GM19438 (cell line): ENCODE data around the gene ENPP5.
A peak's percentile ranks its signal among the peaks of the same experiment; 100 is the strongest.

Source experiments
- ATAC-seq: cut with Tn5 transposase; IDR thresholded peaks from one replicate; pipeline ENCODE4 v1.9.1; 2021; ENCODE audit warnings: low read depth; ENCODE audit not compliant: unreplicated experiment

The ENPP5 gene, protein sequence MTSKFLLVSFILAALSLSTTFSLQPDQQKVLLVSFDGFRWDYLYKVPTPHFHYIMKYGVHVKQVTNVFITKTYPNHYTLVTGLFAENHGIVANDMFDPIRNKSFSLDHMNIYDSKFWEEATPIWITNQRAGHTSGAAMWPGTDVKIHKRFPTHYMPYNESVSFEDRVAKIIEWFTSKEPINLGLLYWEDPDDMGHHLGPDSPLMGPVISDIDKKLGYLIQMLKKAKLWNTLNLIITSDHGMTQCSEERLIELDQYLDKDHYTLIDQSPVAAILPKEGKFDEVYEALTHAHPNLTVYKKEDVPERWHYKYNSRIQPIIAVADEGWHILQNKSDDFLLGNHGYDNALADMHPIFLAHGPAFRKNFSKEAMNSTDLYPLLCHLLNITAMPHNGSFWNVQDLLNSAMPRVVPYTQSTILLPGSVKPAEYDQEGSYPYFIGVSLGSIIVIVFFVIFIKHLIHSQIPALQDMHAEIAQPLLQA

DNA sequence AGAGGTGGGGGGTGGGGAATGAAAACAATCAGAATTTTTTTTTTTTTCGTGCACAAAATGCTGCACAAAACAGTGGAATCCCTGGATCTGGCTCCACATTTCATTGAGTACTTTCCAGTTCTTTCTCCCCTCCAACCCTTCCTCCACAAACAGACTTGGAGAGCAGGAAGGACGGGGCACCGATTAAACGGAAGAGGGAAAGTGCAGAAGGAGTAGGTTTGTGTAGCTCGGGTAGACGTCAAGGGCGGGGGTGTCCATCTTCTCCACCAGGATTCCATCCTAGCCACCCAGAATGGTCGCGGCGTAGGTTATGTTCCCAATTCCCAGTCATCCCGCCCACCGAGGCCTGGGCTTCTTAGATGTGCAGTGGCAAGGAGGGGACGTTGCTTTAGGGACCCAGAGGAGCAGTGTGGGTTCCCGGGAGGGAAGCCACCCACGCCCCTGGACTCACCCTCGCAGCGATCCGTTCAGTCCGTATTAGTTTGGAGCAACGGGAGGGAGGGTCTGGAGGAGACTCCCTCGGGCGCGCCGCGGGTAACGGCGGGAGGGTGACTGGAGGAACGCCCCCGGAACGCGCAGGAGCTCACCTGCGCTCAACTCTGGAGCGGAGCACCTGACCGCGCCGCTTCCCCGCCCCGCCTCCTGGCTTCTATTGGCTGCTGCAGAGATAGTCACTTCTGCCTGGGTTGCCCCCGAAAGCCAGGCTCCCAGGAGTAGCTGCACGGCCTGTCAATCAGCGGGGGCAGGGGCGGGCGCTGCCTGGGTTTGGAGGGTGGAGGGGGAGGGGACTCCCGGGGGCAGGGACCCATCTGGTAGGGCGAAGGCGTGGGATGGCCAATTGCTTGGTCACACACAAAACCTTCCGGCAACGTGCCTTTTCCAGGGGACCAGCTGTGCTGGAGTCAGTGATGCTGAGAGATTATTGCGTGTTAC lies at the start of gene ENPP5:
Gene ENPP5, minus strand, starts transcription at position 624 of the 933 bp plus-strand sequence. CDS start 2,718 bp downstream, outside the sequence.
- ATAC-seq: peak; percentile 91

DNA sequence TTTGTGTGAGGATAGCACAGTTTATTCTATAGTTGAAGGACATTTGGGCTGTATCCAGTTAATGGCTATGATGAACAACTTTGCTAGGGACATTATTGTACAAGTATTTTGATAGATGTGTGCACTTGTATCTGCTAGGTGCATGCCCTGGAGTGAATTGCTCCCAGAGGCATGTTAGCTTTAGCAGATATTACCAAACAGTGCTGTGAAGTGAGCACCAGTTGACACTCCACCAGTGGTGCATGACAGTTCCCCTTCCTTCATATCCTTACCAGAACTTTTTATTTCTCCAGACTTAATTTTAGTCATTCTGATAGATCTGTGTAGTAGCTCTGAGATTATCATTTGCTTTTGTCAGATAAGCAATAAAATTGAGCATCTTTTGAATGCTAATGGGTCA lies 48.9 kb upstream of the ENPP5 start:
- ATAC-seq: no peak

DNA sequence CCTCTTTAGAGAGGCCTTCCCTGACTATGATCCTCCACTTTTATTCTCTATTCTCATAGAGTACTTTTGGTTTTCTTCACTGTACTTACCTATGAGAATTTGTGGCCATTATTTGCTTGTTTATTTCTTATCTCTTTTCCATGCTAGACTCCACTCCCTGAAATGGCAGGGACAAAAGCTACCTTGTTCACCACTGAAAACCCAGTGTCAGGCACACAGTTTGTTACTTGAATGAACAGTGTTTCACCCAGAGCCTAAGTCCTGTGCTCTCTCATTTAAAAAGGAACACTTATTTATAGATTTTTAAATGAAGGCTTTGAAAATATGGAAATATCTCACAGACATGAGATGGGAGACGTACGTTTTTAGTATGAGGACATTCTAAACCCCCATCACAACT lies 47.7 kb upstream of the ENPP5 start:
- ATAC-seq: no peak

DNA sequence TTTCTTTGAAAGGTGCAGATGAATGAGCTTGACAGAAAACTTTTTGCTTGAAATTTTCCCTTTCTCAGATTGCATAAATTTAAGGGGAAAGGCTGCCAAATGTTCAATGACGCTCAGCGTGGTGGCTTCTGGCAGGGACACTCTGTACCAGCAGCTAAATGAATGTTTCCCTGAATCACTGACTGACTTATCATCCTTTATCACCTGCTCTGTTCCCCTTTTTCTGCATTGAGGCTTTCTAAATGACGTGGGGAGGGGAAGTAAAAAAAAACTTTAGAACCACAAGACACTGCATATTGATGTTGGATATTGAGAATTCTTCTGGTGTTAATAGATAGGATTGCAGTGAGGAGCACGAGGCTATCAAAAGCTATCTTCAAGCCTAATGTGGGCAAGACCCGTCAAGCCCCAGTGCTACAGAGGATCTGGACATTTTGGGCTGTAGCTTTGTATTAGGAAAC lies 46.9 kb upstream of the ENPP5 start:
- ATAC-seq: no peak

DNA sequence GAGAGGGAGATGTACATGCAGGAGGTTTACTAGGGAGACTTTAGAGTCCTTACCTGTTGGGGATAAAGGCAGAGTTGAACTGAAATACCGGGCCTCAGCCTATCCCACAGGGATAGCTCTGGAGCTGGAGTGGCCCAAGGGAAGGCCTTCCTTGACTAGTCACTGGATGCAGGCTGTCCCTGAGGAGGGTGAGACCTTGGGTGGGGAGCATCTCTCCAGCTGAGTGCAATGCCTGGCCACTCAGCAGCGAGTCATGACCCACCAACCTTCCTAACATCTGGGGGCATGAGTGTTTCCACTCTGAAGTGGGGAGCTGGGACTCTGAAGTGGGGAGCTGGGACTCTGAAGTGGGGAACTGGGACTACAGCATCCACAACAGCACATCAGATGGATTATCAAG lies 46.1 kb upstream of the ENPP5 start:
- no peak for ATAC-seq

DNA sequence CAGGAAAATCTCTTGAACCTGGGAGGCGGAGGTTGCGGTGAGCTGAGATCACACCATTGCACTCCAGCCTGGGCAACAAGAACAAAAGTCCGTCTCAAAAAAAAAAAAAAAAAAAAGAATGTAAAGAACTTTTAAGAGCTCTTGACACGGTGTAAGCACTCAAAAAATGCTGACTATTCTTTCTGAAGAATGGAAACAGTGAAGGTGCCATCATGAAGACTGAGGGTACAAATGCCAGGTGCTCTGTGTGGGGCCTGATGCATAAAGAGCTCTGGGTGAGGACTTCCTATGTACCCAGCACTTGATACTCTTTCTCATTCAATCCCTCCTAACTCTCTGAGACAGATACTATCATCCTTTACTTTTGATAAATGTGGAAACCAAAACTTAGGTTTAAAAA lies 45.0 kb upstream of the ENPP5 start:
- no peak for ATAC-seq

DNA sequence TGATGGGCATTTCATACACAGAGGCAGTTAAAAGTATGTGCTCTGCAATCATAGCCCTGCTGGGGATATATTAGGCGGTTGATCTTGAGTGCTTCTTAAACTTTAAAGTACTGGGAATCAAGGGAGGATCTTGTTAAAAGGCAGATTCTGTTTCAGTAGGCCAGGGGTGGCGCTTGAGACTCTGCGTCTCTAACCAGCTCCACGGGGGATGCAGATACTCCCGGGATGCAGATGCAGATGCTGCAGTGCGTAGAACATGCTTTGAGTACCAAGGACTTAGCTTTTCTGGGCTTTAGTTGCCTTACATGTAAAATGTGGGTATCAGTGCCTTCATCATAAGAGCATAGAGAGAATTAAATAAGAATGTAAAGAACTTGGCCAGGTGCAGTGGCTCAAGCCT lies 44.4 kb upstream of the ENPP5 start:
- no peak for ATAC-seq

DNA sequence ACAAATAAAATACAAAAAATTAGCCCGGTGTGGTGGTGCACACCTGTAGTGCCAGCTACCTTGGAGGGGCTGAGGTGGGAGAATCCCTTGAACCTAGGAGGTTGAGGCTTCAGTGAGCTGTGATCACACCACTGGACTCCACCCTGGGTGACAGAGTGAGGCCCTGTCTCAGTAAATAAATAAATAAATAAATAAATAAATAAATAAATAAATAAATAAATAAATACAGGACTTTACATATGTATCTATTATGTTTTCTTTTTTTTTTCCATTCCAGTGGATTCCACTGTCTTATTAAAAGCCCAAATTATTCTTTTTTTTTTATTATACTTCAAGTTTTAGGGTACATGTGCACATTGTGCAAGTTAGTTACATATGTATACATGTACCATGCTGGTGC lies 41.1 kb upstream of the ENPP5 start:
- ATAC-seq: no peak

DNA sequence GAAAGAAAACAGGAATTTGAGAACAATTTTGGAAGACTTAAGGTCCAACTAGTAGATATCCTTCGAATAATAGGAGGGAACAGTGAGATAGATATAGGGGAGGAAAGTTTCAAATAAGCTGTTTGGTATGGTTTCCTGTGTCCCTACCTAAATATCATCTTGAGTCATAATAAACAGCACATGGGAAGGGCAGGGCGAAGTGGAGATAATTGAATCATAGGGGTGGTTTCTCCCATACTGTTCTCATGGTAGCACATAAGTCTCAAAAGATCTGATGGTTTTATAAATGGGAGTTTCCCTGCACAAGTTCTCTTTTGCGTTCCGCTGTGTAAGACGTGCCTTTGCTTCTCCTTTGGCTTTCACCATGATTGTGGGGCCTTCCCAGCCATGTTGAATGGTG lies 39.5 kb upstream of the ENPP5 start:
- no peak for ATAC-seq

DNA sequence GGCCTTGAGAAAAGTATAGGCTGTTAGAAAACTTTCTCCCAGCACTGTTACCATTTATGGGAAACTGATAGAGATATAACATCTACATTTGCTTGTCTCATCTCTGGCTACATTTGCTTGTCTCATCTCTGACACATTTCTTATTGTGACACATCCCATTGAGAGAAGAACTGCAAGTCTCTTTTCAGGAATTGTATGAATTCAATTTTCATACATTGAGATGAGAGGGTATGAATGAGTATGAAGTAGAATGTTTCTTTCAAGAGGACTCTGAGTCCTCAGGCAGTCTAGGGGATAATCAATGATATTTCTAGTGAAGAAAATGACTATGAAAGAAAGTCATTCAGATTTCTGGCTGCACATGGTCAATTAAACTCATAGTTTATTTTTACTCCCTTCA lies 37.5 kb upstream of the ENPP5 start:
- ATAC-seq: no peak

DNA sequence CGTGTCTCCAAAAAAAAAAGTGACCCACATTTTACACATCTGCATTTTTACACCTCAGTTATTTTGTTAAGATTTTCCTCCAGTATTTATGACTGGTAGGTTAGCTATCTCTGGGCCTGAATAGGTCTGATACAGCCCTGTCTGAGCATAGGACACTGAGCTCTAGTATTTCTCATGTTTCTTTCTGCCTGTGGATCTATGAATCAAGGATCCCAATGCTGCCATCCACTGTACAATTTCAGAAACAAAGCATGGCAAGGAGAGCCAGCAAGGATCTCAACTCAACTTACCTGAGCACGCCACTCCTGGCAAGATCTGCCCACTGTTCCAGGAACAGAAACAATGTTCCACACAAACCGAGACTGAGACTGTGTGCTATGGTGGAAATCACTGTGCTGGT lies 36.4 kb upstream of the ENPP5 start:
- ATAC-seq: no peak

DNA sequence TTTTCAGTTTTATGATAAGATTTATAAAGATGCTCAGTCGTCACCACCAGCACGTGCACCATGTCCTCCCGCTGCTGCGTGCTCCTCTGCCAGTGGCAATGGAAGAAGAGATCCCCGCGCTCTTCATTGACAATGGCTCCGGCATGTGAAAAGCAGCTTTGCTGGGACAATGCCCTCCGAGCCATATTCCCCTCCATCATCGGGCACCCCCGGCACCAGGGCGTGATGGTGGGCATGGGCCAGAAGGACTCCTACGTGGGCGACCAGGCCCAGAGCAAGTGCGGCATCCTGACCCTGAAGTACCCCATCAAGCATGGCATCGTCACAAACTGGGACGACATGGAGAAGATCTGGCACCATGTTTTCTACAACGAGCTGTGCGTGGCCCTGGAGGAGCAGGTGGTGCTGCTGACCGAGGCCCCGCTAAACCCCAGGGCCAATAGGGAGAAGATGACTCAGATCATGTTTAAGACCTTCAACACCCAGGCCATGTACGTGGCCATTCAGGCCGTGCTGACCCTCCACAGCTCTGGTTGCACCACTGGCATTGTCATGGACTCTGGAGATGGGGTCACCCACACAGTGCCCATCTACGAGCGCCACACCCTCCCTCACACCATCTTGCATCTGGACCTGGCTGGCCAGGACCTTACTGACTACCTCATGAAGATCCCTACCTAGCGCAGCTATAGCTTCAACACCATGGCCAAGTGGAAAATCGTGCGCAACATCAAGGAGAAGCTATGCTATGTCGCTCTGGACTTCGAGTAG lies 34.3 kb upstream of the ENPP5 start:
- no peak for ATAC-seq

DNA sequence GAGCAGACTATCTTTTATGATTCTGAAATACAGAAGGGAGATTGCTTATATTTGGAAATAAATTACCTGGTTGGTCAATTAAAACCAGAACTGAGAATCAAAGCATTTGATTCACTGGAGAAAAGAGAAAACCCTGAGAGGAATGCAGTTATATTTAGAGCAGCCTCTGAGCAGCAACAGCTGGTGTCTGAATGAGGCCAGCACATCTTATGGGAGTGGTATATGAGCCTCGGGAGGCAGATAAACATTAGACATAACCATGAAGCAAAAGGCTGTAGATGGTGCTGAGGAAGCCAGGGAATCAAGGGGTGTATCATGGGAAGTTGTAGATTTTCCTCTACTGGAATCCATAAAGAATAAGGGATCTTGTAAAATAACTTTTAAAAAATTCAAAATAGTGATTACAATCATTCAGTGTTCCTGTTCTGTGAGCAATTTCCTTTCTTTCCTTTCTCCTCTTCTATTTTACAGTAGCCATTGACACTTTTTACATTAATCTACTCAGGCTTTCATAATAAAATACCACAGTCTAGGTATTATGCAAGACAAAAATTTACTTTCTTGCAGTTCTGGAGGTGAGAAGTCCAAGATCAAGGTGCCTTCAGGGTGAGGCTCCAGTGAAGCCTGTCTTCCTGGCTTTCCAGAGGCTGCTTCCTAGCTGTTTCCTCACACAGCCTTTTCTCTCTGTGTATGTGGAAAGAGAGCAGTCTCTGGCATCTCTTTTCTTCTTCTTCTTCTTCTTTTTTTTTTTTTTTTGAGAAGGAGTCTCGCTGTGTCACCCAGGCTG lies 32.8 kb upstream of the ENPP5 start:
- ATAC-seq: no peak

DNA sequence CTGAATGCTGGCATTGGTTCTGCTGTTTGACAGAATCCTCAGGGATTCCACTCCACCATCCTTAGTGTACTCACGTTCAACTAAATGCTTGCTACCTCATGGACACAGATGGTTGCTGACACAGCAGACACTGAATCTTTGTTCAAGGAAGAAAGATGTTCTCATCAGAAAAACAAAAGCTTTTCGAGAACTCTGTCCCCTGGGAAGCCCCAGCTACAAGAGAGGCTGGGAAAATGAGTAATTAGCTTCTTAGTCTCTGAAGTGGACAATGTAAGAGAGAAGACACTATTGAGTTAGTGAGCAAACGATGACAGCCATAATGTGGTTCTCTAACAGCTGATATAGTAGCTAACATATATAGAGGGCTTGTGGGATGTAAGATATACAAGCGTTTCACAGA lies 30.9 kb upstream of the ENPP5 start:
- no peak for ATAC-seq

DNA sequence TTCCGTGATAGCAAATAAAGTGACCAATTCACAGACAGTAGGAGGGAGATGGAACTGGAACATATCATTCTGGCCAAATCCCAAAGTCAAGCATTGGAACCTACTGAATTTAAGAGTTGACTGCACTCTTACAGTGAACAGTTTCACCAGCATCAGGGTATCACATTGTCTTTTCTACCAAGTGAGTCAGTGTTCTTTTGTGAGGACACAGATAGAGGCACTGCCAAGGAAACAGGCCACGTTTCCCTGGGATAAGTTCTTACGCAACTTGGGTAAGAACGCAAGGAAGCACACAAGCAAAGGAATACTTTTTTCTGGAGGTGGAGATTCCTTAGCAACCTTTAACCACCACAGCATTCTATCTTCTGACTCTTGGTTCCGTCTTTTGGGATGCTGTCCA lies 28.6 kb upstream of the ENPP5 start:
- no peak for ATAC-seq

DNA sequence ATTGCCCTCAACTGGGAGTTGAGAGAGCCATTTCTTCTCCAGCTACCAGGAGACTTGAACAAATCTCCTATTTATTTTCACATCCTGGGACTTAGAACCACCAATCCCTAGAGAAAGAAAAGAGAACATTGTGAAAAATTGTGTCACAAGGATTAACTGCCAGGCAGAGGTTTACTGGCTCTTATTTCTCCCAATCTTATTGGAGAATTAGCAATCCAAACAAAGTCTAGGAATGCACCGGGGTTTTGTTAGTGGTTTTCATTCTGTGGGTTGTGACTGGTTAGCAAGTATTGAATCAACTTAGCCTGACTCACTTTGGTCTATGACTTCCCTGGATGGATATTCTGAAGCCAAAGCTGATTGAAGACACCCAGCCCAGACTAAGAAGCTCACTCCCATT lies 21.2 kb upstream of the ENPP5 start:
- no peak for ATAC-seq

DNA sequence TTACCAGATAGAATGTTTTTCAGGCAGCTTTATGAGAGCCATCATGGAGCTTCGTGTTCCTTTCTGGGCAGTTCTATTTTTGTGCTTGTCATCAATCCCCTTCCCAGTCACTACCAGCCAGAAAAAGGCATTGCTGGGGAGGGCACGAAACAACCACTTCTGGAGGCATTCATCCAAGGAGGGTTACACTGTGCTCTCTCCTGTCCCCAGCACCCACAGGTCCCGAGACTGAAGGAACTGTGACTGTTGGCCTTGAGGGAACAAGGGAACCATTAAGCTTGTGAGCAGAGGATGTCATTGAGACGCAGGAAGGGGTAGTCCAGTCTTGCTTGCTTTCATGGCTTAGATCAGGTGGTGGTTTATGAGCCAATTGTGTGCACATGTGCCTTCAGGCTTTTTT lies 20.1 kb upstream of the ENPP5 start:
- ATAC-seq: no peak

DNA sequence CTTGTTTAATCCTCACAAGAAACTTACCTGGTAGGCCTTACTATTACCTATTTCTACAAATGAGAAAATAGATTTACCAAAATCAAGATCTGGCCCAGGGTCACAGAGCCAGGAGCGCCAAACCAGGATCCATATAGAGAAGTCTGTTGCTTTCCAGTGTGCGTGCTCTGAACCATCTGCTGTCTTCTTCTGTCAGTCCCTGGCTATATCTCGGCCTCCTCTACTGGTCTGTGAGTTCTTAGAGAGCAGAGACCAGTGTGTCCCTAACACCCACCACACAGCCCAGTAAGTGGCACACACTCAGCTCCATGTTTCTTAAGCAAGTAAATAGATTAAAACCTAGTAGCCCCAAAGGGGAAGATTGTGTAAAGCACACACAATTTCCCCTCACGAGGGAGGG lies 18.9 kb upstream of the ENPP5 start:
- ATAC-seq: no peak

DNA sequence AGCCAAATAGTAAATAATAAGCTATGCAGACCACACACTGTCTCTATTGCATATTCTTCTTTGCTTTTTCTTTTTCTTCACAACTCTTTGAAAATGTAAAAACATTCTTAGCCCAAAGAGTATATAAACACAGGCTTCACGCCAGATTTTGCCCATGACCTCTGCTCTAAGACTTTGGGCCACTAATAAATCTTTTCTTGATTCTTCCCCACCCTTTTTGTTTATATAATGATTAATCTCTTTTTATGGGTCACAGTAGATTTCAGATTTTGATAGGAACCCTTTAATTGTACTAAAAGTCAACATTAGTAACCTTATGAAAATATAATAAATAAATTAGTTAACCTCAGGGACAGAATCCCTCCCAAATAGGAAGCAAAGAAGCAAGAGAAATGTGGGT lies 15.8 kb upstream of the ENPP5 start:
- ATAC-seq: no peak

DNA sequence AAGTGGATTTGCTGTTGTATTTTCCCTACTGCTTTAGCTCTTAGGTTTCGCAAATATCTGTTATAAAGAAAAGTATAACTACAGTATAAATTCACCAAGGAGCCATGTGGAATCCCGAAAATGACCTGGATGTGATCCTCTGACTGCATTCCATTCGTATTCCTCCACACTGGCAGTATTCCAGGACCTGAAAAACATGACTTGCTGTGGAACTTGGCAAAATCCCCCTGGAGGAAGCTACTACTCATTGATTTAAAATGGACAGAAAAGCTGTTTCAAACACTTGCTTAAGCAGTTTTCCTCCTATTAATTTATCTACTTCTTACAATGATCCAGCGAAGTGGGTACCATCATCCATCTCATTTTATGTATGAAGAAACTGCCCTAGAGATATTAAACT lies 13.3 kb upstream of the ENPP5 start:
- ATAC-seq: no peak
